ENCODE data around the gene GPR158.

- TF ChIP-seq CTCF (conservative IDR thresholded peaks at IDR 0.05; ENCODE audit: low read depth, low read length): no peak
- no peak for TF ChIP-seq EZH2 (IDR thresholded peaks at IDR 0.05; ENCODE audit: low read length, unreplicated experiment)
- TF ChIP-seq EZH2phosphoT487 (IDR thresholded peaks at IDR 0.05; ENCODE audit: borderline replicate concordance, low read length): no peak
Observed at GRCh38 chr10:25562547-25562946, 387.7 kb downstream of the GPR158 start.

Measured in PC-3 (cell line).